GM19372 (cell line): Measurements from ENCODE around the gene FAM89B.

Source experiments
- ATAC-seq: cut with Tn5 transposase; IDR thresholded peaks from one replicate; pipeline ENCODE4 v1.9.1; 2021; ENCODE audit warnings: mild to moderate bottlenecking, low read depth, moderate library complexity; ENCODE audit not compliant: unreplicated experiment

Gene FAM89B

DNA sequence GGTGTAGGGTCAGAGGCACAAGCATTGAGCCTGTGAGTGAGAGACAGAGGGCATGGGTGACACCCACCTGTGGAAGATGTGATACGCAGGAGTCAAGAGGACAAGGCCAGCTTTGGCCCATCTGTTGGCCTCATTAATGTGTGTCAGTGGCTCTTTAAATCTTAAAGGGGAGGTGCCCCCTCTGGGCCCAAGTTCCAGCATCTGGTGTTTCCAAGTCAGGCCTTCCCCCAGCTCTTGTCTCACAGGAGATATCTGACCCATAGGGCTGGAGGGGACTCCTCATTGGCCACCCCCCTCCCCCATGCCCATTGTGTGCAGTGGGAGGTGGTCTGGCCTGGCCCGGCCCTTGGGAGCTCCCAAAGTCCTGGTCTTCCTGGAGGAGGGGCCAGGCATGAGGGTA, 14.3 kb downstream of the FAM89B start:
- ATAC-seq, result no peak

DNA sequence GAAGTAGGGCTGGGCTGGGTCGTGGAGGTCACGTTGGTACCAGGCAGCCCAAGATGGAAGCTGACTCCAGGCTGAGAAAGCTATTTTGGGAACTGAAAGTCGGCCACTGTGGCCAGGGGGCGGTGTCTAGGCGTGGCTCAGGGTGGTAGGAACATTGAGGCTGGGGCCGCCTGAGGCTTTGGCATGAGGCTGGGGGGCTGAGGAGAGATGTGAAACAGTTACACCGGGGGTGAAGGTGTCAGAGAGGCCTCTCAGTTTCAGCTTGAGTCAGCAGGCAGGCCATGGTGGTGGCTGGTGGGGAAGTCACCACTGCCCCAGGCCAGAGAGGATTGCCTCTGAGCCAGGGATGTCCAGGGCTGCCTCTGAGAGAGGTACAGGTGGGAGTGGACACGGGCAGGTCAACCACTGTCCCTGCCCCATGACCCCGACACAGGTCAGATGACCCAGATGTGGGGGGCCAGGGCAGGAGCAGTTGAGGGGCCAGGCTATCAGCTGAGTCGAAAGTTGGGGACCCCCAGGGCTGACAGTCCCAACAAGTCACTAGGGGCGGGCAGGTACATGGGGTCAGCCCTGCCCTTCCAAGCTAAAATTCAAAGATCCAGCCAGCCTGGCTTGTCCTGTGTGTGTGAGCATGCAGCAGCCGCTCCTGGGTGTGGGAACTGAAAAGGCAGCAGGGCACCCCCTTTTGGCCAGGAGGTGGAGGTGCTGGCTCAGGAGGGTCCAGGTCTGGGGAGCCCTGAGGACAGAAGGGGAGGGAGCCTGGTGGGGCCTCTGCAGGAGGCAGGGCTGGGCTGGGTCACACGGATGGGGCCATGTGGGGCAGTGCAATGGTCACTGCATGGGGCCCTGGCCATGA, 16.1 kb downstream of the FAM89B start:
- ATAC-seq, result peak; percentile 73

DNA sequence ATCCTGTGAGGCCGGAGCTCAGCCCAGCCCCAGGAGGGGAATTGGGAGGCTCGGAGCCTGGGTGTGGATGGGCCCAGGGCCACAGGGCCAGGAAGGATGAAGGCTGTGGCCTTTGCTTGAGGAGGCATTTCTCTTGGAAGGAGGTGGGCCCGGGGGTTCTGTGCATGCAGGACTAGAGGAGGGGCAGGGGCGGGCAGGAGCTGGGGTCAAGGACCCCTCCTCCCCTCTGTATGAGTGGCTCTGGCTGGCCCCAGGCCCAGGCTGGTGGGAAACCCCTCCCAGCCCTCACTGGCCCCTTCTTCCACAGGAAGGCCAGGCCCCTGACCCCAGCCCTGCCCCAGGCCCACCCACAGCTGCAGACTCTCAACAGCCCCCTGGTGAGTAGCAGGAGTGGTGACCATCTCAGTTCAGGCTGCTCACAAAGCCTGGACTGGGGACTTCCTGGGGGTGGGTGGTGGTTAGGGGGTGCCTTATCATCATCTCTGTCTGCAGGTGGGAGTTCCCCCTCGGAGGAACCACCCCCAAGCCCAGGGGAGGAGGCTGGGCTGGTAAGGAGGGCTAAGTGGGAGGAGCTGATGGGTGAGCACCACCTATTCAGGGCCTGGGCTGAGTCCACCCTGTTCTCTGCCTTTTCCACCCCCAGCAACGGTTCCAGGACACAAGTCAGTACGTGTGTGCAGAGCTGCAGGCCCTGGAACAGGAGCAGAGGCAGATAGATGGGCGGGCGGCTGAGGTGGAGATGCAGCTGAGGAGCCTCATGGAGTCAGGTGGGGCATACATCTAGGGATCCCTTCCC, 17.3 kb downstream of the FAM89B start:
- no peak for ATAC-seq

DNA sequence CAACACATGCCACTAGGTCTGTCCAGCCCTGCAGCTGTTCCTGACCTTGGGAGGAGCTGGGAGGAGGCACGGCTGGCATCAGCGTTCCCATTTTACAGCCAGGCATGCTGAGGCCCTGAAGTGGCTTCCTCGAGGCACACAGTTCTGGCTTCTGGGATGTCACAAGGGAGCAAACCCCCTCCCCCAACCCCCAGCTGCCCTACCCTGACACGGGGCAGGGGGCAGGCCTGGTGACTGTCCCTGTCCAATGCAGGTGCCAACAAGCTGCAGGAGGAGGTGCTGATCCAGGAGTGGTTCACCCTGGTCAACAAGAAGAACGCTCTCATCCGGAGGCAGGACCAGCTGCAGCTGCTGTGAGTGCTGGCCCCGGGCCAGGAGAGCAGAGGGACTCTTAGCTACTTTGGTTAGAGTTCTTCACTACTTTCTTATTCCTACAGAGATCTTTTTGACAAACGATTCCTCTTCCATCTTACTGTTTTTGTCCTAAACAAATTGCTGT, 18.0 kb downstream of the FAM89B start:
- no peak for ATAC-seq

DNA sequence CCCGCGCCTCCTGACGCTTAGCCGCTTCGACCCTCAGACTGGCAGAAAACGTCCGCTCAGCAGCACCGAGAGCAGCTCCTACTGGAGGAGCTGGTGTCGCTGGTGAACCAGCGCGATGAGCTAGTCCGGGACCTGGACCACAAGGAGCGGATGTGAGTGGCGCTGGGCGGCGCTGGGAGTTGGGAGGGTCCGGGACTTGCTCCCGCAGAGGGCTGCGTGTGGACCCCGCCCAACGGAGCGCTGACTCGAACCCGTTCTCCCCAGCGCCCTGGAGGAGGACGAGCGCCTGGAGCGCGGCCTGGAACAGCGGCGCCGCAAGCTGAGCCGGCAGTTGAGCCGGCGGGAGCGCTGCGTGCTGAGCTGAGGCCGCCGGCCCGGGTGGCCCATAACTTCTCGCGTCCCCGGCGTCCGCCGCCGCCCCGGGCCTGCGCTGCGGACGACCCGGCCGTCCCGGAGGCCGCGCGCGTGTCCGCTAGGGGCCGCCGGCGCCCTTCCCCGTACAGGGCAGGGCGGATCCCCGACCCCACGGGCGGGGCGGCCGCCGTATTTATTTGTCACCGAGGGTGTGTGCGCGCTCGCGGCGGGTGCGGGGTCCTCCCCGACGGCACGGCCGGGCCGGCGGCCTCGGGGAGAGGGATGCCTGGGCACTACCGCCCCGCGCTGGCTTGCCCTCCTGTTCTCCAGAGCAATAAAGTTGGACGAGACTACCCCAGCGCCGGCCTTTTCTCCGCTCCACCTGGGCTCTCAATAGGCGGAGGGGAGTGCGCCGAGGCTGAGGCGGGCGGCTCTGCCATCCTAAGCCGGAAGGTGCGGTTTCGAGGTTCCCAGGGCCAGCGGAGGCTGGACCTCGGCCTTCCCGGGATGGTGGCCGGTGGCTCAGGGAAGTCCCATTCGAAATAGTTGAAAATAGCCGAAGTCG, 19.9 kb downstream of the FAM89B start:
- ATAC-seq, result no peak

DNA sequence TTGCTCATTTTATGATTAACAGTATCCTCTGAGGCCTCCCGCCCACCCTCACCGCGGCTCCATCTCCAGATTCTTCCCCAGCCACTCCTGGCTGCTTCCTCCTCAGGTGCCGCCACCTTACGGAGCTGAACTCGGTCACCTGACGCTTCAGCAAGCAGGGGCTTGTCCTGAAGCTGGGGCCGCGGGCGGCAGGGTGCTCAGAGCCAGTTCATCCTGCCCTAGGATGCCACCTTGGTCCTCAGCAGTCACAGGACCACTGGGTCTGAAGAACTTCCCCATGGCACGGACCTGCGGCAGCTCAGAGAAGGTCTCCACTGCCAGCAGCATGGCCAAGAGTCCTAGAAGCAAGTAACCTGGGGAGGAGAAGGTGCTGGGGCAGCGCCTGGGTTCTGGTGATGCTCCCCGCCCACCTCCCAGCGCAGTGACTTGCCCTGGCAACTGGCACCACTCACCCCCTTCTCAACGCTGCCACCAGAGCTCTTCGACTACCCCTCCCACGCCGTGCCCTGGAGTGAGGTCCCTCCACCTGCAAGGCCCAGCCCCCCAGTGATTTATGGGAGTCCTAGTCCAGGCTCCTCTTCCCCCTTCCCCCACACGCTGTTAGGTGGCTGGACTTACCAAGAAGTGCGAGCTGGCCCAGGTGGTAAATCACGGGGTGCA, 20.6 kb downstream of the FAM89B start:
- no peak for ATAC-seq

DNA sequence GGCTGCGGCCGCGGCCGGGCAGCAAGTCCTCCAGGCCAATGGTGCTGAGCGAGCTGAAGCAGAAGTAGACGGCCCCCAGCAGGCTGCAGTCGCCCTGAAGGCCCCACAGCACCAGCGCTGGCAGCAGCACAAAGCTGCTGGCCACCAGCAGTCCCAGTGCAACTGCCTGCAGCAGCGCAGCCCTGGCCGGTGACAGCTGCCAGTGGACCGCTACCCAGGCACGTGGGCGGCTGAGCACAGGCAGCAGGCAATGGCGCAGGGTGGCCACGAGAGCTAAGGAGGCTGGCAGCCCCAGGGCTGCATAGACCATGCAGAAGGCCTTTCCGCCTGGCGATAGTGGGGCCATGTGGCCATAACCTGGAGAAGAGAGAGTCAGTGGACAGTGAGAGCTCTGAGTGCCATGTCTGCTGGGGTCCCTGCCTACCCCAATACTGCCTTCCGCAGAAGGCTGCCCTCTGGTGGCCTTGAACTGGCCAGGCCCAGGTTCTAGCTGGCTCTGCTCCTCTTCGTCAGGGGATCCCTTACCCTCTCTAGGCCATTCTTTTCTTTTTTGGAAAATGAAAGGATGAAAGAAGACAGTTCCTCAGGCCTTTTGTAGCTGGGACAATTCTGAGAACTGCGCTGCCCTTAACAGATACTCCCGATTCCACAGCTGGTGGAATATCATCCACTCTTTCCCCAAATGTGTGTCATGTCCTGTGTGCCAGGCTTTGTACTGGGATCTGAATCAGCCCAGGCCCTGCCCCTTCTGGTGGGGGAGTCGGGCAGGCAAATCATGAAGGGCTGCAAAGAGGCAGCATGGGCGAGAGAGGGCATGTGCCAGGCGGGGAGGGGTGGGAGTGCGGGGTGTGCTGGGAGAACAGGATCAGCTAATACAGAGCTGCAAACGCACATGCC, 21.4 kb downstream of the FAM89B start:
- ATAC-seq, result no peak

DNA sequence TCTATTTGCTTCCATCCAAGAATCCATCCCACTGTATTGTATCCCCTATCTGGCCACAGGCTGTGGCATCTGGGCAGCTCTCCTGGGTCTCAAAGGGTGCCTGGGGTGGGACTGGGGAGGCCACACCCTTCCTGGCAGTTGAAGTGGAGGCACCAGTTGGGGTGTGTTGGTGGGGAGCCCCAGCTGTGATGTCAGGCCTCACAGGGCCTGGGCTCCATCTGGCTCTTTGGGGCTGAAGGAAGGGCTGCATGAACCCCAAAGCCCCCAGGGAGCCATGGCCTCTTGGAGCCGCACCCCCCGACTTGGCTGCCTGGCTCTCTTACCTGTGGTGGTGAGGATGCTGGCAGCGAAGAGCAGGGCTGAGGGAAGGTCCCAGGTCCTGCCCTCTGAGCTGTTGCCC, 22.8 kb downstream of the FAM89B start:
- no peak for ATAC-seq

DNA sequence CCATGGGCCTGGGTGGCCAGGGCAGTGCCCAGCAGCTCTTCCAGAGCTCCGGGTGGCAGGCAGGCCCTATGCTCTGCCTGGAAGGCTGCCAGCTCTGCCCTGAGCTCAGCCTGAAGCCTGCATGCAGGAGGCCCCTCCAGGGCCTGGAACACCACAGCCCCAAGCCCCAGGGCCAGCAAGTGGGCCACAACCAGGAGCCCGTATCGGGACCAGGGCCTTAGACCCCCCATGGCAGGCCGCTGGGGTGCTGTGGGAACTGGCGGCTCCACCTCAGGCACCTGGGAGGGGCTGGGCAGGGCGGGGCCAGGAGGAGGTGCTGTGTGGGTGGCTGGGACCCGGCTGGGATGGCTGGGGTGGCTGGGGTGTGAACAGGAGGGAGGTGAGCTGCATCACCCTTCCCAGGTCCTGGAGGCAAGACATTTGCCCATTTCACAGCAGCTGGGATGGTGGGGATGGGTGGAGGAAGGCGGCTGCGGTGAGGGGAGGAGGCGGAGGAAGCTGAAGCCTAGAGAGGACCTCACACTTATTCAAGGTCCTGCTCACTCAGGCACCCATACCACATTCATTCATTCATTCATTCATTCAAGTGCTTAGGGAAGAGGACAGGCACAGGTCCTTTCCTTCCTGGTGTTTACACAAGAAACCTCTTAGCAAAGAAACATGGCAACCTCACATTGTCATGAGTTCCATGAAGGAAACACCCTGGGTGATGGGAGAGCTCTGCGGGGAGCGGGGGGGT, 23.4 kb downstream of the FAM89B start, which contains the start of gene KCNK7:
TSS of gene KCNK7 (minus strand) at position 258 of the 739 bp plus-strand sequence. CDS start at position 230, 28 bp downstream.
- ATAC-seq, result no peak

DNA sequence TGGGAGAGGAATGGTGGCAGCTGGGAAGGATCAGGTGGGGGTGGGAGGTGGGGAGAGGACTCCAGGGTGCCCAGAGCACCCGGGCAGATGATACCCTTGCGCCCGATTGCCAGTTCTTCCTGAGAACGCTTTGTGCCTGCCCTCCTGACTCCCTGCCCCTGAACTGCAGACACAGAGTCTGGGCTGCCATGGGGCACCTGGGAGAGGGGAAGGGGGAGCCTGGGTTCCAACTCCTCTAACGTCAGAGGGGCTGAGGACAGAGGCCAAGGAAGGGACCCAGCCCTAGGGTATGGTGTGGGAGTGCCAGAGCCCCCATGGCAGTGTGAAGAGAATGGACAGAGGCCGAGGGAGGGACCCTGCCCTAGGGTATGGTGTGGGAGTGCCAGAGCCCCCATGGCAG, 24.2 kb downstream of the FAM89B start:
- ATAC-seq, result no peak

DNA sequence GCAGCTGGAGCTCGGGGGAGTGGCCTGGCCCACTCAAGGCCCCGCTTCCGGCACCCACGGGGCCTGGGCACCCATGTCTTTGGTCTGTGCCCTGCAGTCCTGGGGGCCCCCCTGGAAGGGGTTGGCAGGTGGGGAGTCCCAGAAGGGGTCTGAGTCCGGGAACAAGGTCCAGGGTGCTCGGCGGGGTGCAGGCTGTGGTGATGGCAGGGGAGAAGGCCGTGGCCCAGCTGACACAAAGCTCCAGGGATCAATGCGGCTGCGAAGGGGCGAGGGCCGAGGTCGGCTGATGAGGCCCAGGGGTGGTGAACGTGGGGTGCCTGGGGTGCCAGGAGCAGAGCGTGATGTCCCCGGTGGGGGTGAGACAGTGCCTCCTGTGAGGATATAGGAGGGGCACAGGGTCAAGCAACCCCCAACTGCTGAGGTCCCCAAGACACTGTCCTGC, 25.9 kb downstream of the FAM89B start:
- no peak for ATAC-seq

DNA sequence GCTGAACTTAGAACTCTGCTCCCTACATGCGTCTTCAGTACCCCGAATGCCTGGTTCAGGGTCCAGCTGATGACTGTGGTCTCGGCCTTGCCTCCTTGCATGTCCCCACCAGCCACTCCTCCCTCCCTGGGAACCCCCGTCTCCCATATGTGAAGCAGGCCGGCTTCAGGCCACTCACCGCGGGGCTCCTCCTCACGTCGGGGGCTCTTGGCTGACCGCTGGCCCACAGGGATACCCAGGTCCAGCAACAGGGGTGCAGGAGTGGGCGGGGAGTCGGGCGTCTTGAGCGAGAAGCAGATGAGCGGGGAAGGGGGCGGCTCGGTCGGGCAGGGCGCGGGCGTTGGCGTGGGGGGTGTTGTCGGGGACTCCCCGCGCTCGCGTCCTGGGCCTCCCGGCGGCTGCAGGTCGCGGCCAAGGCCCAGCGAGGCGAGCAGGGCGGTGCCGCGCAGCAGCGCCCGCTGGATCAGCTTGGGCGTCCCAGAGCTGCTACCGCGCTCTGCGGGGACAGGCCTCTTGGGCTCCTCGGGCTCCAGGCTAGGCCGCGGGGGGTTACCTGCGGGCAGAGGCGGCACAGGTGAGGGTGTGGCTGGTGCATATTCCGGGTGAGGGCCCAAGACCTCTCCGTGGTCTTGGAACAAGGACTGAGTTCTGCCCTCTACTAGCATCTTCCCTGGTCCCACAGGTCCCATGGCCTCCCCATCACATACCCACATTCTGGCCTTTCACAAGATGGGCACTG, 27.0 kb downstream of the FAM89B start:
- no peak for ATAC-seq

DNA sequence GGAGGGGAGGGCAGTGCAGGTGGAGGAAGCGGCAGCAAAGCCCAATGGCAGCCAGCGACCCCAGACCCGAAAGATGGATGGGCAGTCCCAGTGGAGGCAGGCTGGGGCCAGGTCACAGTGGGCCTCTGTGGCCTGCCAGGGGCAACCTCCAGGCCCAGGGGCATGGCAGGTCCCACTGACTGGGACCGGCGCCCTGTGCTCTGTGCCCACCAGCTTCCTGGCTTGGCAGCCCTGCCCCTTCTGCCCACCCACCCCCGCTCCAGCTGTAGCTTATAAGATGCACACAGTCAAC, 27.6 kb downstream of the FAM89B start:
- no peak for ATAC-seq

DNA sequence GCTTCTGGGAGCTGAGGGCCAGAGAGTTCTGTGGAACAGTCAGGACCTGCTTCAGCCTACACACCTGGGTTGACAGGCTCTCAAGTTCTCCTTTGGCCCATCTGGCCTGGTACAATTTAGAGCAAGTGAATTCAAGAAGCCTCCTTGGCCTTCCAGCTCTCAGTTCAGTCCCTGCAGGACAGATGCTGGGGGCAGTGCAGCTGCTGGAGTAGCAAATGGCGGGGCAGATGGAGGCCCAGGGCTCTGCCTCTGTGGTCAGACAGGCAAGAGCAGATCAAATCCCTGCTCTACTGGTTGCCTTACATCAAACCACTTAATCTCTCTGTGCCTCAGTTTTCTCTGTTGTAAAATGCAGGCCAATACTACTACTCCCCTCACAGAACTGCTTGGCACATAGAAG, 31.9 kb downstream of the FAM89B start:
- no peak for ATAC-seq

DNA sequence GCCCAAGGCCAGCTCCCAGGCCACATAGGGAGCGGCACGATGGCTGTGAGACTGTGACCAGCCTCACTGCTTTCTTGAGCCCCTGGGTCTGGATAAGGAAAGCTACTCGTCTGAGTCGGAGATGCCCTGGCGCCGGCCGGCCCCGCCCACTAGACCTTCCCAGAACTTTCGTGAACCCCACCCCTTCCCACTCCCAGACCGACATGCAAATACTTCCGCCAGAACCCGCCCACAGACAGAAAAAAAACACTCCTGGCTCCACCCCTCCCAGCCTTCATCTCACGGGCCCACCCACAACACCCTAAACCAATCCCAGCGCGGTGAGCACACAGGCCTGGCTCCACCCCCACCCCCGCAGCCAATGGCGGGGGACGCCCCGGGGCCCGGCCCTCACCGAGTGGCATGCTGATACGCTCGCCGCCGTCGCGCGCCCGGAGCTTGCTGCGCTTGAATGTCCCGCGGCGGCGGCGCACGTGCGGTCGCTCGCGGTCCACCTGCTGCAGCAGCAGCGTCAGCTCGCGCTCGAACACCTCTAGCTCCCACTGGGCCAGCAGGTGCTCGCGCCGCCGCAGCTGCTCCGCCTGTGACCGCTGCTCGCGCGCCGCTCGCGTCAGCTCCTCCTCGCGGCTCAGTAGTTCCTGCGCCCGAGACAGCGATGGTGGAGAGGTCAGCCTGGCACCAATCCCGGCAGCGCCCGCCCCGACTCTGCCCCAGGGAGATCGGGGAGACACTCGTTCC, 34.7 kb downstream of the FAM89B start:
- ATAC-seq, result no peak

DNA sequence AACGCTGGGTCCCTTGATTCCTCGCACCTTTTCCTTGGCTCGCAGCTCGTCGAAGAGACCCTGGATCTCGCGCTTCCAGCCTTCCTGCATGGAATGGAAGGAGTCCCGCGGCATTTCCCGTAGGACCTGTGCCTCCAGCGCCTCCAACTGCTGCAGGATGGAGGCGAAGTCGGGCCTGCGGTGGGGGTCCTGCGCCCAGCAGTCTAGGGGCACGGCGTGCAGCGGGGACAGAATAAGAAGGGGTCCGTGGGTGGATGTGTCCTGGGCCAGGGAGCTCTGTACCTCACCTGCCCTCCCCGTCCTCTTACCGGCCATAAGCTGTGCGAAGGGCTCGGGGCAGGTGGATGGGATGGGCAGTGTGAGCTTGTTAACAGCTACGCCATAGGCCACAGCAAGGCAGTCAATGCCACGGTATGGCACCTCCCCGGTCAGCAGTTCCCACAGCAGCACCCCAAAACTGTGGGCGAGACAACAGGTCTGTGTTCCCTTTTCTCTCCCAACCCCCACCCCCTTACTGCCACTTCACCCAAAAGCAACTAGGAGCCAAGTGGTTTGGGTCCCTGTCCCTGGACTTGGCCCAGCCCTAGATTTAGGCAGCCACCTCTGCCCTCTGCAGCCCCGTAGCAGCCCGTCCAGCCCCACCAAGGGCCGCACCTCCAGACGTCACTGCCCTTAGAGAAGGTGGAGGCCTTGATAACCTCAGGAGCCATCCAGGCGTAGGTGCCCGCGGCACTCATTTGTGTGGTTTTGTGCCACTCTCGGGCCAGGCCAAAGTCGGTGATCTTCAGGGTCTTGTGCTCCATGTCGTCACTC, 35.5 kb downstream of the FAM89B start:
- no peak for ATAC-seq
